Adrenal gland (tissue), 5 donors: ENCODE data around the gene NR4A1.

Source experiments
- CTCF ChIP-seq, 6 experiments: fragments of 450-650 bp in 4 of 6; fragments of 200-600 bp in 2 of 6; sonication (generic) in 1 of 6; IDR thresholded peaks; 1 replicate in 5 of 6; 2 replicates in 1 of 6; pipeline versions ENCODE4 v1.5.1 to v1.8.0; 2016 to 2021; ENCODE audit warnings: antibody characterized with exemption in 6 of 6, mild to moderate bottlenecking in 2 of 6, moderate library complexity in 1 of 6
- POLR2A ChIP-seq, 2 donors: fragments of 450-650 bp; IDR thresholded peaks; one replicate each; pipeline ENCODE4 v1.6.1; 2017; ENCODE audit warnings: antibody characterized with exemption in 2 of 2, mild to moderate bottlenecking in 2 of 2, moderate library complexity in 1 of 2
- donor health status: DM: no; HTN: no; CAD: no.

DNA sequence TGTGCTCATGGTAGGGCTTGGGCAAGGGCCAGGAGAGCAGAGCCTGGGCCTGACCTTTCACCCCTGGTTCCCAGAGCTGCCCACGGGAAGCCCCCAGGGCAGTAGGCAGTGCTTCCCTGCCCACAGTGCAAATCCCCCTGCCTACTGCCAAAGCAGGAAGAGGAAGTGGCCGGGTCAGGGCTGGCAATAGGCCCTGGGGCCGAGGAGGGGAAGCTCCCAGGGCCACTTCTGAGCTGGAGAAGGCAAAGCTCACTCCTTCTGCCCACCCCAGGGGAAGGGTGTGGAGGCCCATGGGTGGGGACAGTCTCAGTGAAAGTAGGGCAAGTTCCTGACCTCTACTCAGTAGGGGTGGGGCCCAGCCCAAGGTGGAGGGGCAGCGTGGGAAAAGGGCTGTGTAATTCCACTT lies 5.4 kb upstream of the NR4A1 start:
- no peak for TF ChIP-seq CTCF (IDR thresholded peaks at IDR 0.05)
- no peak for TF ChIP-seq POLR2A (IDR thresholded peaks at IDR 0.05)
